HG03354 (cell line): Measurements from ENCODE around the gene ZNF841.
"Not testable (repeated sequence)": the region's sequence is repeated elsewhere in the genome, so short reads cannot be mapped to it uniquely, and the experiment has no call there.

Experiments
- ATAC-seq: cut with Tn5 transposase; IDR thresholded peaks from one replicate; pipeline ENCODE4 v1.9.1; 2021; ENCODE audit warnings: mild to moderate bottlenecking; ENCODE audit not compliant: unreplicated experiment, poor library complexity, severe bottlenecking

The ZNF841 gene

DNA sequence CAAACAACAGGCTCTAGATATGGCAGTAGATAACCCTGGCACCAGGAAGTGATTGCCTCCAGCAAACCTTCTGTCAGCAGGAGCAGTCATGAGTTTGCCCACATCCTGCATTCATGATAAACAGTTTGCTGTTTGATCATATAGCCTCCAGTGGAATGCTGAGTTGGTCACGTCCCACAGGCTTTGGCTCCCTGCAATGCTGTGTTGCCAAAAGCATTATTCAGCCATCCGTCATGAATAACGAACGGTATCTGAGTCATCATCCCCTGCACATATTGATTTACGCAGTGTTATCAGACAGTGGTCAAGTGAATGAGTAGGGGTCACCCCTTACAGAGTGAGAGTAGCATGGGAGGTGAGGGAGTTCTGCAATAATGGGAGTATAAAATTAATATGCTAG, 25.1 kb downstream of the ZNF841 start:
- ATAC-seq: no peak

DNA sequence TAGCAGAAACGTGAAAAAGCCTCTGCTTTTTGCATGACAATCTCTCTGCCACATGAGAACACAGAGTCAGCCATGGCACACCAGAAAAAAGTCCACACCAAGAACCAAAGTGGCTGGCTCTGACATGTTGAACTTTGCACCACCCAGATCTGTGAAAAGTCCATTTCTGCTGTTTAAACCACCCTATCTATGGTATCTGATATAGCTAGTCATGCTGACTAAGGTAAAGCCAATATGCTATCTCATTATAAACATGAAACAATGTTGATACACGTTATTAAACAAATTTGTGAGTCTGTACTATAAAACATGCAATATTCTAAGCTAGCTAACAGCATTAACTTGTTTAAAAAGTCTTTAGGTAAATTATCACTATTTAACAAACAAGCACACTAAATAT, 25.9 kb downstream of the ZNF841 start:
- ATAC-seq: no peak

DNA sequence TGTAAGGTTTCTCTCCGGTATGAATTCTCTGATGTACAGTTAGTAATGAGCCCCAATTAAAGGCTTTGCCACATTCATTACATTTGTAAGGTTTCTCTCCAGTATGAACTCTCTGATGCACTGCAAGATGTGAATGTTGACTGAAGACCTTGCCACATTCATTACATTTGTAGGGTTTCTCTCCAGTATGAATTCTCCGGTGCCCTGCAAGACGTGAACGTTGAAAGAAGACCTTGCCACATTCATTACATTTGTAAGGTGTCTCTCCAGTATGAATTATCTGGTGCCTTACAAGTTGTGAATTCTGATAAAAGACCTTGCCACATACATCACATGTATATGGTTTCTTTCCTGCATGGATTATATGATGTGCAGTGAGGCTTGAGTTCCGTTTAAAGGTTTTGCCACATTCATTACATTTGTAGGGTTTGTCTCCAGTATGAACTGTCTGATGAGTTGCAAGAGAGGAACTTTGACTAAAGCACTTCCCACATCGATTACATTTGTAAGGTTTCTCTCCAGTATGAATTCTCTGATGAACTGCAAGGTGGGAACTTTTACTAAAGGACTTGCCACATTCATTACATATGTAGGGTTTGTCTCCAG, 29.2 kb downstream of the ZNF841 start:
- ATAC-seq: no peak

DNA sequence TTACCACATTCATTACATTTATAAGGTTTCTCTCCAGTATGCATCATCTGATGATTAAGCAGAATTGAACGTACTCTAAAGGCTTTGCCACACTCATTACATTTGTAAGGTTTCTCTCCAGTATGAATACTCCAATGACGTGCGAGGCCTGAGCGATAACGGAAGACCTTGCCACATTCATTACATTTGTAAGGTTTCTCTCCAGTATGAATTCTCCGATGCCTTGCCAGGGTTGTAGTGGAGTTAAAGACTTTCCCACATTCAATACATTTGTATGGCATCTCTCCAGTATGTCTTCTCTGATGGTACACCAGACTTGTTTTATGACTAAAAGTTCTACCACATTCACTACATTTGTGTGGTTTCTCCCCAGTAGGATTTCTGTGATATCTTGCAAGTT, 30.2 kb downstream of the ZNF841 start:
- no peak for ATAC-seq

- not testable (repeated sequence) for ATAC-seq
Observed at GRCh38 chr19:52056480-52056879, 39.1 kb downstream of the ZNF841 start.

GRCh38 chr19:52051736-52052135, 43.8 kb downstream of the ZNF841 start:
- ATAC-seq: not testable (repeated sequence)

- peak; percentile 91 for ATAC-seq
Observed at GRCh38 chr19:52048555-52049501, 46.7 kb downstream of the ZNF841 start, which contains the start of gene ZNF432. ZNF432 (minus strand) TSS chr19:52048838; CDS start chr19:52046868, 1,970 bp downstream.

- ATAC-seq: no peak
Observed at GRCh38 chr19:52039169-52039568, 56.4 kb downstream of the ZNF841 start.

DNA sequence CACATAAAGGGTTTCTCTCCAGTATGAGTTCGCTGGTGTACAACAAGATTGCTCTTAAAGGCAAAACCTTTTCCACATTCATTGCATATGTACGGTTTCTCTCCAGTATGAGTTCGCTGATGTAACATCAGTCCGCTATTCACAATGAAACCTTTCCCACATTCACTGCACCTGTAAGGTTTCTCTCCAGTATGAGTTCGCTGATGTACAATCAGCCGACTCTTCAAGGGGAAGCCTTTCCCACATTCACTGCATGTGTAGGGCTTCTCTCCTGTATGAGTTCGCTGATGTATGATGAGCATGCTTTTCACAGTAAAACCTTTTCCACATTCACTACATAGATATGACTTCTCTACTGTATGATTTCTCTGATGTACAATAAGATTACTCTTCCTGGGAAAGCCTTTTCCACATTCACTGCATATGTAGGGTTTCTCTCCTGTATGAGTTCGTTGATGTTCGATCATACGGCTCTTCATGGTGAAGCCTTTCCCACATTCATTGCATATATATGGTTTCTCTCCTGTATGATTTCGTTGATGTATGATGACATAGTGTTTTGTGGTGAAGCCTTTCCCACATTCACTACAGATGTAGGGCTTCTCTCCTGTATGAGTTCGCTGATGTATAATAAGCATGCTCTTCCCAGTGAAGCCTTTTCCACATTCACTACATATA, 61.4 kb downstream of the ZNF841 start:
- no peak for ATAC-seq

DNA sequence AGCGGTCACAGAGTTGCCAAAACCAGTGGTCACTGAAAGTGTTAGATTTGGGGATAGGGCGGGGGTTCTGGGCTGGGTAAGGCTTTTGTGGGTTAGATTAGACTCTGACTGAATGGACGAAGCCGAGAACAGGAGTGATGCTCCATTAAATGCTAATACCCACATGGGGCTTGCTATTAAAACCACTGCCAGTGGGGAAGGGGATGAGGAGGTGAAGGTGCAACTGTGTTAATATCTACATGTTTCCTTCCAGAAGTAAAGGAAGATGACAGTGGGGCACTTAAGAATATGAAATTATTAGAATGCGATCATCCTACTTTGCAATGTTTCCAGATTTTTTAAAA, 66.8 kb downstream of the ZNF841 start:
- ATAC-seq: peak; percentile 37

DNA sequence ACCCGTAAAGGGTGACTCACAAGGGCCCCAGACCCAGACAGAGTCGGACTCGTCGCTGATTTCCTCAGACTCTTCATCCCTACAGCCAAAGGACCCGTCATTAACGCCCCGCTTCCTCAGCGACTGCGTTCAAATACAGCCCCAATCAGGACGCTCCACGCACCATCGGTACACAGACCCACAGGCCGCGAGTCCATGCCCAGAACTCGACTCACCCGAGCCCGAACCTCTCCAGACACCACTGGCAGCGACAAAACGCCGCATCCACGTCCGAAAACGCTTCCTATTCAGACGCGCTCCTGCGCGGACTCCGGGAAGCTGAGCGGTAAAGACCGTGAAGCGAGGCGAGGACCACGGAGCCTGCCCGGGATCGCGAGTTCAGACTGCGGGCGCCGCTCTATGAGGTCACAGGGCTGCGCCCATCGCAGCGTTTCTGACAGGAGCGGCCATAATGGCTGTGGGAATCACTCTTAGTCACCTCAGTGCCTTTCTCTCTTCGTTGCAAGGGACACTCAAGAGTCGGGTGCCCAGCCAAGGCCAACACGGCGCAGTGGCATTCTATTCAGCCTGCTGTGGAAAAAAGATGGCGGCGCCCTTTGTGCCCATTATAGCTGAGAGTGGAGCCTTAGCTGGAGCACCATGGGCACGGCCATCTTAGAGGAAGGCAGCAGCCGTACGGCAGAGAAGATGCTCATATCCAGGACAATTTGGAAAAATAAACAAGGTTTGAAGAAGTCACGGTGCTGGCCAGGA, 67.4 kb downstream of the ZNF841 start, which contains the start of gene ZNF614:
Gene ZNF614, minus strand, starts transcription at position 353 of the 753 bp plus-strand sequence. CDS start 2,634 bp downstream, outside the sequence.
- peak; percentile 89 for ATAC-seq

DNA sequence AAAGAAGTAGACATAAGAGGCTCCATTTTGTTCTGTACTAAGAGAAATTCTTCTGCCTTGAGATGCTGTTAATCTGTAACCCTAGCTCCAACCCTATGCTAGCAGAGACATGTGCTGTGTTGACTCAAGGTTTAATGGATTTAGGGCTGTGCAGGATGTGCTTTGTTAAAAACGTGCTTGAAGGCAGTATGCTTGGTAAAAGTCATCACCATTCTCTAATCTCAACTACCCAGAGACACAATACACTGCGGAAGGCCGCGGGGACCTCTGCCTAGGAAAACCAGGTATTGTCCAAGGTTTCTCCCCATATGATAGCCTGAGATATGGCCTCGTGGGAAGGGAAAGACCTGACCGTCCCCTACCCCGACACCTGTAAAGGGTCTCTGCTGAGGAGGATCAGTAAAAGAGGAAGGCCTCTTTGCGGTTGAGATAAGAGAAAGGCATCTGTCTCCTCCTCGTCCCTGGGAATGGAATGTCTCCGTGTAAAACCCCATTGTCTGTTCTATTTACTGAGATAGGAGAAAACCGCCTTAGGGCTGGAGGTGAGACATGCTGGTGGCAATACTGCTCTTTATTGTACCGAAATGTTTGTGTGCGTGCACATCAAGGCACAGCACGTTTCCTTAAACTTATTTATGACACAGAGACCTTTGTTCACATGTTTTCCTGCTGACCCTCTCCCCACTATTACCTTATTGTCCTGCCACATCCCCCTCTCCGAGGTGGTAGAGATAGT, 69.1 kb downstream of the ZNF841 start:
- not testable (repeated sequence) for ATAC-seq

DNA sequence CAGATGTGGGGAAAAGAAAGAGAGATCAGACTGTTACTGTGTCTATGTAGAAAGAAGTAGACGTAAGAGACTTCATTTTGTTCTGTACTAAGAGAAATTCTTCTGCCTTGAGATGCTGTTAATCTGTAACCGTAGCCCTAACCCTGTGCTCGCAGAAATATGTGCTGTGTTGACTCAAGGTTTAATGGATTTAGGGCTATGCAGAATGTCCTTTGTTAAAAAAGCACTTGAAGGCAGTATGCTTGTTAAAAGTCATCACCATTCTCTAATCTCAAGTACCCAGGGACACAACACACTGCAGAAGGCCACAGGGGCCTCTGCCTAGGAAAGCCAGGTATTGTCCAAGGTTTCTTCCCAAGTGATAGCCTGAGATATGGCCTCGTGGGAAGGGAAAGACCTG, 71.1 kb downstream of the ZNF841 start:
- ATAC-seq: not testable (repeated sequence)

GRCh38 chr19:52022193-52022592, 73.4 kb downstream of the ZNF841 start:
- ATAC-seq: no peak

DNA sequence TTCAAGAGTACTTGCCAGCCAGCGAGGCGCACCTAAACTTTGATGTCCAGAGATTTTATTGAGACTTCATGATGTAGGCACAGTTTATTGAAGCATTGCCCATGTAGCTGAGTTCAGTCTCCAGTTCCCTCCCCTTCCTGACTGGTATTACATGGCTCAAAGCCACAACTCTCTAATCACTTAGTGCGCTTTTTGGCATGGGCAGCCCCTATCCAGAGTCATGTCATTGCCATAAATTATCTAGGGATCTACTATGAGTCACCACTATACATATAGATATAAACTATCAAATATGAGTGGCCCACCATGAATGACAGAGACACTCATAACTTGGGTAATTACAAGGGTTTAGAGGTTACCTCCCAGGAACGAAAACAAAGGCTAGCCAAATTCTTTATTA, 75.1 kb downstream of the ZNF841 start:
- no peak for ATAC-seq
